Smooth muscle cell (in vitro differentiated cells): ENCODE measurements around the gene CD300A. TPM values are rescaled to one million over a fixed set of nuclear protein-coding genes. Genes with fewer than 3 reads are reported as not detected.

Source experiments
- DNase-seq: peaks from one replicate; lab custom pipeline; 2025; ENCODE audit not compliant: unreplicated experiment; lab: John Stamatoyannopoulos, UW
- H2AFZ ChIP-seq: fragments of 200-600 bp; sonication (generic); 2 replicates; pipeline ENCODE4 v1.6.0; 2016; ENCODE audit warnings: antibody characterized with exemption, low read depth, mild to moderate bottlenecking
- H3F3A ChIP-seq: fragments of 200-600 bp; sonication (generic); 2 replicates; pipeline ENCODE4 v1.6.0; 2017; ENCODE audit warnings: antibody characterized with exemption, low read depth
- H3K27ac ChIP-seq: fragments of 200-600 bp; sonication (generic); 2 replicates; pipeline ENCODE4 v1.5.1; 2016; ENCODE audit warnings: low read depth, mild to moderate bottlenecking
- H3K27me3 ChIP-seq: fragments of 200-600 bp; sonication (generic); 2 replicates; pipeline ENCODE4 v1.6.1; 2016; ENCODE audit warnings: low read depth, mild to moderate bottlenecking
- H3K36me3 ChIP-seq: fragments of 200-600 bp; sonication (generic); 2 replicates; pipeline ENCODE4 v1.5.1; 2016; ENCODE audit warnings: low read depth
- H3K4me1 ChIP-seq: fragments of 200-600 bp; sonication (generic); 2 replicates; pipeline ENCODE4 v1.5.1; 2016; ENCODE audit warnings: low read depth
- H3K4me2 ChIP-seq: fragments of 200-600 bp; sonication (generic); 2 replicates; pipeline ENCODE4 v1.6.0; 2016; ENCODE audit warnings: mild to moderate bottlenecking
- H3K4me3 ChIP-seq: fragments of 200-600 bp; sonication (generic); 2 replicates; pipeline ENCODE4 v1.5.1; 2016; ENCODE audit warnings: mild to moderate bottlenecking
- H3K79me2 ChIP-seq: fragments of 200-600 bp; sonication (generic); 2 replicates; pipeline ENCODE4 v1.6.0; 2016; ENCODE audit warnings: low read depth, mild to moderate bottlenecking
- H3K9ac ChIP-seq: fragments of 200-600 bp; sonication (generic); 2 replicates; pipeline ENCODE4 v1.6.0; 2016; ENCODE audit warnings: low read depth
- H3K9me3 ChIP-seq: fragments of 200-600 bp; sonication (generic); replicated peaks from 2 replicates; pipeline ENCODE4 v1.5.1; 2016; ENCODE audit warnings: low read depth
- H4K20me1 ChIP-seq: fragments of 200-600 bp; sonication (generic); 2 replicates; pipeline ENCODE4 v1.6.0; 2016; ENCODE audit warnings: low read depth
- CTCF ChIP-seq: fragments of 200-600 bp; sonication (generic); IDR thresholded peaks from 2 replicates; pipeline ENCODE4 v1.5.1; 2017; ENCODE audit warnings: borderline replicate concordance, mild to moderate bottlenecking, antibody characterized with exemption; ENCODE audit not compliant: insufficient read depth, poor library complexity, severe bottlenecking
- WGBS: methylation state at CpG from one replicate; pipeline ENCODE4 v1.1.7; 2016; ENCODE audit warnings: low lambda C conversion rate; 5-methylcytosine and 5-hydroxymethylcytosine counted together
- polyA plus RNA-seq: library from polyadenylated mRNA; unstranded; fragments of >200 nt; fragmentation: Nextera tagmentation; extraction: Ambion mirVana; gene quantifications from 2 replicates; pipeline ENCODE4 v1.2.1, GENCODE V29; 2016
- total RNA-seq: library from RNA; depleted of rRNA; stranded (reverse); fragments of >200 nt; gene quantifications from 2 replicates; pipeline ENCODE4 v1.2.3, GENCODE V29; 2014

The CD300A gene
- total and polyA plus RNA-seq, 2 experiments from 2014 or later = not detected

GRCh38 chr17:74491626-74492025, 25.2 kb downstream of the CD300A start:
- Histone ChIP-seq H2AFZ (no peak overlapping the region), H3K27ac (no peak overlapping the region), H3K27me3 (no peaks in the 10 kb centered on the region), H3K79me2 (no peaks in the 10 kb centered on the region), H3F3A (no peaks in the 10 kb centered on the region), H4K20me1 (no peaks in the 10 kb centered on the region), H3K9me3 (no peaks in the 10 kb centered on the region), H3K4me2 (no peak overlapping the region), H3K4me1 (no peaks in the 10 kb centered on the region), H3K36me3 (no peaks in the 10 kb centered on the region), H3K9ac (no peak overlapping the region), H3K4me3 (no peak overlapping the region)
- DNase-seq = no peak
- no peak for TF ChIP-seq CTCF
- 89% methylated on average over 7 of the region's 7 CpGs for WGBS

GRCh38 chr17:74493331-74493833, 26.9 kb downstream of the CD300A start:
- H3K9ac ChIP-seq = no peak overlapping the region
- H3K4me1 ChIP-seq = no peaks in the 10 kb centered on the region
- H4K20me1 ChIP-seq = no peaks in the 10 kb centered on the region
- H3K36me3 ChIP-seq = no peaks in the 10 kb centered on the region
- DNase-seq = peak; percentile 16
- no peaks in the 10 kb centered on the region for H3F3A ChIP-seq
- no peak overlapping the region for H3K4me2 ChIP-seq
- H2AFZ ChIP-seq = no peak overlapping the region
- no peak overlapping the region for H3K4me3 ChIP-seq
- TF ChIP-seq CTCF = peak; percentile 89
- WGBS = 37% methylated on average over 11 of the region's 11 CpGs
- no peak overlapping the region for H3K27ac ChIP-seq
- H3K79me2 ChIP-seq = no peaks in the 10 kb centered on the region
- no peaks in the 10 kb centered on the region for H3K9me3 ChIP-seq
- no peaks in the 10 kb centered on the region for H3K27me3 ChIP-seq

GRCh38 chr17:74497471-74497870, 31.0 kb downstream of the CD300A start:
- Histone ChIP-seq H3K4me1 (no peaks in the 10 kb centered on the region), H3F3A (no peaks in the 10 kb centered on the region), H3K9ac (no peak overlapping the region), H3K27ac (no peak overlapping the region), H2AFZ (no peak overlapping the region), H3K4me2 (no peak overlapping the region), H3K36me3 (no peaks in the 10 kb centered on the region), H3K9me3 (no peaks in the 10 kb centered on the region), H3K79me2 (no peaks in the 10 kb centered on the region), H4K20me1 (no peaks in the 10 kb centered on the region), H3K4me3 (no peak overlapping the region), H3K27me3 (no peaks in the 10 kb centered on the region)
- TF ChIP-seq CTCF = no peak
- DNase-seq = no peak
- 65% methylated on average over 5 of the region's 5 CpGs for WGBS

GRCh38 chr17:74499992-74500391, 33.6 kb downstream of the CD300A start:
- TF ChIP-seq CTCF = no peak
- Histone ChIP-seq H3K9ac (no peak overlapping the region), H3K4me2 (no peak overlapping the region), H3K4me3 (no peak overlapping the region), H3K27me3 (peaks cover 18% of the 10 kb centered on the region), H3K4me1 (no peaks in the 10 kb centered on the region), H3F3A (no peaks in the 10 kb centered on the region), H3K9me3 (no peaks in the 10 kb centered on the region), H3K79me2 (no peaks in the 10 kb centered on the region), H3K36me3 (no peaks in the 10 kb centered on the region), H4K20me1 (no peaks in the 10 kb centered on the region), H2AFZ (no peak overlapping the region), H3K27ac (no peak overlapping the region)
- DNase-seq = no peak
- 99% methylated on average over 3 of the region's 3 CpGs for WGBS
